Keratinocyte (primary cell): ENCODE measurements around the gene GPR15LG. TPM values are rescaled to one million over a fixed set of nuclear protein-coding genes. Genes with fewer than 3 reads are reported as not detected.

Source experiments
- DNase-seq: peaks from one replicate; pipeline ENCODE4 v3.0.0-alpha.2; 2011; ENCODE audit warnings: low read depth, missing footprints, low spot score
- FAIRE-seq: peaks from 2 replicates; lab custom pipeline; 2011; peaks lifted over from hg19 to GRCh38; lab: Jason Lieb, UNC
- H2AFZ ChIP-seq: 2 replicates; pipeline ENCODE4 v1.6.0; 2012; ENCODE audit warnings: low read length, control low read depth, inconsistent platforms; ENCODE audit not compliant: control insufficient read depth
- H3K27ac ChIP-seq: 2 replicates; pipeline ENCODE4 v1.5.1; 2011; ENCODE audit warnings: low read length; ENCODE audit not compliant: control insufficient read depth, insufficient read depth
- H3K27me3 ChIP-seq: 3 replicates; pipeline ENCODE4 v1.6.0; 2011; ENCODE audit warnings: low read length; ENCODE audit not compliant: control insufficient read depth, insufficient read depth; ENCODE audit errors: extremely low read depth
- H3K36me3 ChIP-seq, 2 experiments: 2 replicates in 1 of 2; 3 replicates in 1 of 2; pipeline ENCODE4 v1.5.1; 2011; ENCODE audit warnings: low read length in 2 of 2, mild to moderate bottlenecking in 1 of 2; ENCODE audit not compliant: control insufficient read depth in 2 of 2, insufficient read depth in 2 of 2; ENCODE audit errors: extremely low read depth in 1 of 2
- H3K4me1 ChIP-seq: 3 replicates; pipeline ENCODE4 v1.5.1; 2011; ENCODE audit warnings: low read length; ENCODE audit not compliant: control insufficient read depth, insufficient read depth; ENCODE audit errors: extremely low read depth
- H3K4me2 ChIP-seq: 3 replicates; pipeline ENCODE4 v1.6.0; 2011; ENCODE audit warnings: low read depth, low read length; ENCODE audit not compliant: control insufficient read depth, insufficient read depth; ENCODE audit errors: extremely low read depth
- H3K4me3 ChIP-seq, 3 experiments: fragments of 200-600 bp in 1 of 3; sonication (generic) in 1 of 3; 2 replicates in 2 of 3; 3 replicates in 1 of 3; pipeline ENCODE4 v1.5.1; 2011 to 2016; ENCODE audit warnings: low read length in 3 of 3, mild to moderate bottlenecking in 3 of 3, control low read depth in 2 of 3, inconsistent platforms in 1 of 3, low read depth in 1 of 3, mixed read lengths in 1 of 3, mixed run types in 1 of 3, moderate library complexity in 1 of 3; ENCODE audit not compliant: control insufficient read depth in 2 of 3, insufficient read depth in 2 of 3; ENCODE audit errors: extremely low read depth in 1 of 3
- H3K79me2 ChIP-seq: 2 replicates; pipeline ENCODE4 v1.6.0; 2012; ENCODE audit warnings: low read length; ENCODE audit not compliant: control insufficient read depth, insufficient read depth
- H3K9ac ChIP-seq: 3 replicates; pipeline ENCODE4 v1.6.0; 2011; ENCODE audit warnings: low read length; ENCODE audit not compliant: control insufficient read depth, insufficient read depth; ENCODE audit errors: extremely low read depth
- H3K9me1 ChIP-seq: 3 replicates; pipeline ENCODE4 v1.6.0; 2011; ENCODE audit warnings: low read length; ENCODE audit not compliant: control insufficient read depth, insufficient read depth; ENCODE audit errors: extremely low read depth
- H3K9me3 ChIP-seq: 2 replicates; pipeline ENCODE4 v1.5.1; 2012; ENCODE audit warnings: low read depth, low read length; ENCODE audit not compliant: control insufficient read depth
- H4K20me1 ChIP-seq: 3 replicates; pipeline ENCODE4 v1.6.0; 2011; ENCODE audit warnings: low read length; ENCODE audit not compliant: control insufficient read depth, insufficient read depth; ENCODE audit errors: extremely low read depth
- CTCF ChIP-seq, 3 experiments: IDR thresholded peaks in 1 of 3; conservative IDR thresholded peaks in 1 of 3; optimal IDR thresholded peaks in 1 of 3; 2 replicates in 2 of 3; 3 replicates in 1 of 3; pipeline versions ENCODE3 to v1.5.1; 2011; ENCODE audit warnings: low read length in 3 of 3, mild to moderate bottlenecking in 3 of 3, moderate library complexity in 2 of 3, control low read depth in 1 of 3, inconsistent platforms in 1 of 3; ENCODE audit not compliant: insufficient read depth in 2 of 3; ENCODE audit errors: extremely low read depth in 1 of 3
- EZH2 ChIP-seq: IDR thresholded peaks from one replicate; pipeline ENCODE4 v1.6.1; 2012; ENCODE audit warnings: inconsistent platforms, mild to moderate bottlenecking, low read length, moderate library complexity
- dilution Hi-C: fragments of 300-500 bp; cut with MboI; formaldehyde crosslinking; loops from one replicate; pipeline ENCODE4 v1.7.0; 2020; ENCODE audit warnings: low sequenced_read_pairs; ENCODE audit not compliant: extremely low pct_ligation_motif_present
- polyA plus RNA-seq, 5 experiments: library from polyadenylated mRNA; depleted of rRNA in 3 of 5; stranded (reverse) in 3 of 5; stranded (forward) in 1 of 5; unstranded in 1 of 5; fragments of >200 nt; gene quantifications; 1 replicate in 1 of 5; 2 replicates in 3 of 5; 3 replicates in 1 of 5; pipeline versions ENCODE4 v1.2.1 to v1.2.3, GENCODE V29; 2011 to 2012; ENCODE audit warnings: missing spikeins in 2 of 5, low read depth in 1 of 5, low replicate concordance in 1 of 5

Gene GPR15LG
- polyA plus RNA-seq, 1 donor (not counting 4 experiments of a cell fraction or from before 2014, with no cell fraction given): 10.4 TPM

GRCh38 chr10:84163996-84164395, 9.6 kb upstream of the GPR15LG start:
- no peaks in the 10 kb centered on the region for H3K9me3 ChIP-seq
- peaks cover 3% of the 10 kb centered on the region for H3K4me1 ChIP-seq
- H3K36me3 ChIP-seq: peaks cover 0 to 4% of the 10 kb centered on the region in 2 experiments
- H3K79me2 ChIP-seq: no peaks in the 10 kb centered on the region
- H4K20me1 ChIP-seq: no peaks in the 10 kb centered on the region
- H3K4me3 ChIP-seq: no peak overlapping the region
- H3K4me2 ChIP-seq: no peak overlapping the region
- TF ChIP-seq EZH2 (no peak), CTCF (optimal IDR thresholded peaks at IDR 0.05 in 1 of 3, IDR thresholded peaks at IDR 0.05 in 1 of 3, conservative IDR thresholded peaks at IDR 0.05 in 1 of 3; ENCODE audit: extremely low read depth in 1 of 3, insufficient read depth in 2 of 3, low read length in 3 of 3) (no peak)
- H3K9me1 ChIP-seq: no peaks in the 10 kb centered on the region
- H2AFZ ChIP-seq: no peak overlapping the region
- H3K9ac ChIP-seq: no peak overlapping the region
- no peaks in the 10 kb centered on the region for H3K27me3 ChIP-seq
- dilution Hi-C loops: no loop called here
- FAIRE-seq: no peak
- DNase-seq: no peak
- H3K27ac ChIP-seq: no peak overlapping the region

GRCh38 chr10:84164442-84164841, 9.2 kb upstream of the GPR15LG start:
- no peak overlapping the region for H3K4me2 ChIP-seq
- DNase-seq (no peak), FAIRE-seq (no peak)
- no peaks in the 10 kb centered on the region for H3K9me3 ChIP-seq
- H4K20me1 ChIP-seq: no peaks in the 10 kb centered on the region
- H3K27ac ChIP-seq: no peak overlapping the region
- no peaks in the 10 kb centered on the region for H3K9me1 ChIP-seq
- H3K27me3 ChIP-seq: no peaks in the 10 kb centered on the region
- H3K79me2 ChIP-seq: no peaks in the 10 kb centered on the region
- H3K36me3 ChIP-seq: peaks cover 0 to 4% of the 10 kb centered on the region in 2 experiments
- dilution Hi-C loops: no loop called here
- no peaks in the 10 kb centered on the region for H3K4me1 ChIP-seq
- no peak overlapping the region for H3K9ac ChIP-seq
- no peak for TF ChIP-seq CTCF (optimal IDR thresholded peaks at IDR 0.05 in 1 of 3, IDR thresholded peaks at IDR 0.05 in 1 of 3, conservative IDR thresholded peaks at IDR 0.05 in 1 of 3; ENCODE audit: extremely low read depth in 1 of 3, insufficient read depth in 2 of 3, low read length in 3 of 3)
- TF ChIP-seq EZH2: no peak
- H3K4me3 ChIP-seq: no peak overlapping the region
- no peak overlapping the region for H2AFZ ChIP-seq
